H1 (cell line): ENCODE measurements around the gene RAB24. TPM values are rescaled to one million over a fixed set of nuclear protein-coding genes. Genes with fewer than 3 reads are reported as not detected.

Experiments
- CTCF ChIA-PET: fragments of 300-600 bp; sonication (Branson Sonifier 250); formaldehyde crosslinking; loops from one replicate; lab custom pipeline; 2021; ENCODE audit not compliant: partially characterized antibody; lab: Charles Lee
- POLR2A ChIA-PET: fragments of 300-600 bp; sonication (Branson Sonifier 250); formaldehyde crosslinking; loops from one replicate; lab custom pipeline; 2021; ENCODE audit warnings: inconsistent platforms; ENCODE audit not compliant: partially characterized antibody; lab: Charles Lee
- DNase-seq, 2 experiments: peaks; one replicate each; pipeline versions ENCODE4 v3.0.0 to v3.0.0-alpha.2; 2010 to 2022; ENCODE audit warnings: low spot score in 2 of 2, low read depth in 1 of 2, mixed read lengths in 1 of 2
- FAIRE-seq: peaks from 2 replicates; lab custom pipeline; 2011; peaks lifted over from hg19 to GRCh38; lab: Jason Lieb, UNC
- H2AFZ ChIP-seq: 2 replicates; pipeline ENCODE4 v1.8.1; 2012; ENCODE audit warnings: low read length, inconsistent platforms
- H2AK5ac ChIP-seq: 2 replicates; pipeline ENCODE4 v1.6.1; 2013; ENCODE audit warnings: low read depth, low read length
- H2BK120ac ChIP-seq: replicated peaks from 2 replicates; pipeline ENCODE3; 2013; ENCODE audit warnings: low read depth, low read length, inconsistent platforms
- H2BK12ac ChIP-seq: 2 replicates; pipeline ENCODE4 v1.6.1; 2013; ENCODE audit warnings: low read depth, low read length
- H2BK15ac ChIP-seq: 2 replicates; pipeline ENCODE4 v1.6.1; 2013; ENCODE audit warnings: low read length
- H2BK20ac ChIP-seq: 2 replicates; pipeline ENCODE4 v1.6.1; 2013; ENCODE audit warnings: low read length
- H2BK5ac ChIP-seq: 2 replicates; pipeline ENCODE4 v1.6.1; 2013; ENCODE audit warnings: low read depth, low read length
- H3K14ac ChIP-seq: 2 replicates; pipeline ENCODE4 v1.6.1; 2013; ENCODE audit warnings: inconsistent platforms; ENCODE audit not compliant: insufficient read length
- H3K18ac ChIP-seq: 2 replicates; pipeline ENCODE4 v1.6.1; 2013; ENCODE audit warnings: low read length; ENCODE audit errors: extremely low read depth
- H3K23ac ChIP-seq: 2 replicates; pipeline ENCODE4 v1.6.1; 2013; ENCODE audit warnings: inconsistent platforms; ENCODE audit not compliant: insufficient read length
- H3K23me2 ChIP-seq: 2 replicates; pipeline ENCODE4 v1.6.1; 2013; ENCODE audit warnings: low read depth, low read length
- H3K27ac ChIP-seq: 2 replicates; pipeline ENCODE4 v1.6.1; 2011; ENCODE audit warnings: low read depth, low read length, inconsistent platforms
- H3K27me3 ChIP-seq, 4 experiments: replicated peaks in 1 of 4; 1 replicate in 1 of 4; 2 replicates in 3 of 4; pipeline versions ENCODE4 v1.6.1 to v1.8.1; 2011 to 2013; ENCODE audit warnings: low read length in 3 of 4, mild to moderate bottlenecking in 3 of 4, inconsistent platforms in 2 of 4, mixed read lengths in 2 of 4, moderate library complexity in 1 of 4; ENCODE audit not compliant: control insufficient read depth in 3 of 4, insufficient read depth in 3 of 4; ENCODE audit errors: extremely low read depth in 1 of 4
- H3K36me3 ChIP-seq, 4 experiments: 2 replicates each; pipeline versions ENCODE4 v1.6.1 to v1.8.1; 2011 to 2013; ENCODE audit warnings: mild to moderate bottlenecking in 4 of 4, low read length in 3 of 4, moderate library complexity in 2 of 4, control low read depth in 1 of 4, inconsistent platforms in 1 of 4; ENCODE audit not compliant: insufficient read depth in 4 of 4, control insufficient read depth in 2 of 4
- H3K4ac ChIP-seq: replicated peaks from 2 replicates; pipeline ENCODE3; 2013; ENCODE audit warnings: low read length, low read depth, mixed read lengths, inconsistent platforms; ENCODE audit not compliant: insufficient read length
- H3K4me1 ChIP-seq, 4 experiments: replicated peaks in 1 of 4; 1 replicate in 1 of 4; 2 replicates in 3 of 4; pipeline versions ENCODE4 v1.6.1 to v1.8.1; 2011 to 2013; ENCODE audit warnings: low read length in 3 of 4, inconsistent platforms in 2 of 4, mixed read lengths in 1 of 4; ENCODE audit not compliant: insufficient read depth in 4 of 4, control insufficient read depth in 3 of 4
- H3K4me2 ChIP-seq, 2 experiments: 2 replicates each; pipeline versions ENCODE4 v1.6.1 to v1.8.1; 2011 to 2013; ENCODE audit warnings: low read depth in 2 of 2, low read length in 2 of 2, control low read depth in 1 of 2, inconsistent platforms in 1 of 2, mild to moderate bottlenecking in 1 of 2; ENCODE audit not compliant: insufficient read depth in 1 of 2
- H3K4me3 ChIP-seq, 4 experiments: fragments of 200-600, 300-600 bp in 1 of 4; sonication (generic), shearing (Covaris generic), sonication (Bioruptor Twin) in 1 of 4; 2 replicates each; pipeline versions ENCODE4 v1.5.1 to v1.8.1; 2011 to 2016; ENCODE audit warnings: low read length in 4 of 4, low read depth in 3 of 4, control low read depth in 2 of 4, inconsistent platforms in 2 of 4, mild to moderate bottlenecking in 2 of 4, mixed read lengths in 1 of 4, moderate library complexity in 1 of 4; ENCODE audit not compliant: insufficient read depth in 2 of 4; ENCODE audit errors: extremely low read depth in 1 of 4
- H3K56ac ChIP-seq: replicated peaks from 2 replicates; pipeline ENCODE3; 2013; ENCODE audit warnings: low read depth, mild to moderate bottlenecking, mixed read lengths, low read length, inconsistent platforms; ENCODE audit not compliant: insufficient read length
- H3K79me1 ChIP-seq: 2 replicates; pipeline ENCODE4 v1.6.1; 2013; ENCODE audit warnings: low read depth, low read length, control low read depth
- H3K79me2 ChIP-seq, 2 experiments: 2 replicates each; pipeline versions ENCODE4 v1.6.1 to v1.8.1; 2012 to 2013; ENCODE audit warnings: low read length in 2 of 2, mild to moderate bottlenecking in 2 of 2, inconsistent platforms in 1 of 2; ENCODE audit not compliant: insufficient read depth in 2 of 2, control insufficient read depth in 1 of 2
- H3K9ac ChIP-seq, 4 experiments: replicated peaks in 1 of 4; 1 replicate in 1 of 4; 2 replicates in 3 of 4; pipeline versions ENCODE4 v1.6.1 to v1.8.1; 2011 to 2013; ENCODE audit warnings: low read depth in 3 of 4, low read length in 3 of 4, control low read depth in 2 of 4, mild to moderate bottlenecking in 2 of 4, moderate library complexity in 2 of 4, inconsistent platforms in 1 of 4; ENCODE audit errors: extremely low read depth in 1 of 4
- H3K9me3 ChIP-seq, 2 experiments: 2 replicates each; pipeline versions ENCODE4 v1.6.1 to v1.8.1; 2012 to 2013; ENCODE audit warnings: mild to moderate bottlenecking in 2 of 2, moderate library complexity in 2 of 2, control low read depth in 1 of 2, inconsistent platforms in 1 of 2, low read depth in 1 of 2, low read length in 1 of 2, mixed read lengths in 1 of 2; ENCODE audit not compliant: insufficient read depth in 2 of 2
- H4K20me1 ChIP-seq, 2 experiments: replicated peaks in 1 of 2; 2 replicates each; pipeline versions ENCODE3 to v1.8.1; 2011 to 2013; ENCODE audit warnings: inconsistent platforms in 2 of 2, low read length in 2 of 2, mild to moderate bottlenecking in 1 of 2; ENCODE audit not compliant: insufficient read depth in 2 of 2, control insufficient read depth in 1 of 2
- H4K5ac ChIP-seq: 2 replicates; pipeline ENCODE4 v1.6.1; 2013; ENCODE audit warnings: low read length, low read depth, mixed read lengths, inconsistent platforms; ENCODE audit not compliant: insufficient read length
- H4K8ac ChIP-seq: 2 replicates; pipeline ENCODE4 v1.8.0; 2013; ENCODE audit warnings: mild to moderate bottlenecking, moderate library complexity, low read length, inconsistent platforms; ENCODE audit not compliant: insufficient read depth; ENCODE audit errors: extremely low read depth
- H4K91ac ChIP-seq: replicated peaks from 2 replicates; pipeline ENCODE3; 2013; ENCODE audit warnings: low read length, mixed read lengths, inconsistent platforms; ENCODE audit not compliant: insufficient read length
- BRCA1 ChIP-seq: IDR thresholded peaks from 2 replicates; pipeline ENCODE4 v1.6.1; 2012; ENCODE audit warnings: low read depth, low read length, improper control_type of control experiment
- EP300 ChIP-seq, 2 experiments: IDR thresholded peaks; 1 replicate in 1 of 2; 2 replicates in 1 of 2; pipeline ENCODE4 v1.6.1; 2011 to 2012; ENCODE audit warnings: low read depth in 2 of 2, low read length in 2 of 2, mild to moderate bottlenecking in 2 of 2, borderline replicate concordance in 1 of 2, inconsistent platforms in 1 of 2, moderate library complexity in 1 of 2
- GABPA ChIP-seq: IDR thresholded peaks from 2 replicates; pipeline ENCODE4 v1.6.1; 2011; ENCODE audit warnings: mild to moderate bottlenecking, low read length, moderate library complexity, borderline replicate concordance; ENCODE audit not compliant: insufficient read depth
- KDM1A ChIP-seq: fragments of 200-600, 300-600 bp; sonication (generic); IDR thresholded peaks from 2 replicates; pipeline ENCODE4 v1.7.1; 2016; ENCODE audit warnings: mild to moderate bottlenecking, low read length, borderline replicate concordance
- RFX5 ChIP-seq: IDR thresholded peaks from 2 replicates; pipeline ENCODE4 v1.6.1; 2011; ENCODE audit warnings: low read depth, low read length, improper control_type of control experiment, borderline replicate concordance
- SP1 ChIP-seq: IDR thresholded peaks from 2 replicates; pipeline ENCODE4 v1.6.1; 2011; ENCODE audit warnings: low read depth, low read length
- TCF12 ChIP-seq: IDR thresholded peaks from 2 replicates; pipeline ENCODE4 v1.6.1; 2011; ENCODE audit warnings: low read depth, mild to moderate bottlenecking, low read length
- TEAD4 ChIP-seq: IDR thresholded peaks from 2 replicates; pipeline ENCODE4 v1.6.1; 2012; ENCODE audit warnings: low read depth, low read length, inconsistent platforms, mixed read lengths
- USF2 ChIP-seq: IDR thresholded peaks from 2 replicates; pipeline ENCODE4 v1.6.1; 2011; ENCODE audit warnings: low read length, improper control_type of control experiment
- YY1 ChIP-seq: IDR thresholded peaks from 2 replicates; pipeline ENCODE4 v1.6.1; 2011; ENCODE audit warnings: low read depth, mild to moderate bottlenecking, low read length
- WGBS, 2 experiments: shearing (Covaris generic) in 1 of 2; methylation state at CpG; one replicate each; pipeline versions ENCODE4 v1.1.6 to v1.1.7; 2013 to 2015; ENCODE audit warnings: low lambda C conversion rate in 2 of 2, mixed read lengths in 2 of 2, inconsistent platforms in 1 of 2, low coverage in 1 of 2, missing lambda C conversion rate in 1 of 2; ENCODE audit not compliant: insufficient replicate concordance in 2 of 2, insufficient coverage in 1 of 2, insufficient read length in 1 of 2; ENCODE audit errors: extremely low coverage in 1 of 2, missing lambda C conversion rate in 1 of 2; 5-methylcytosine and 5-hydroxymethylcytosine counted together
- polyA plus RNA-seq, 7 experiments: library from polyadenylated mRNA; depleted of rRNA in 3 of 7; stranded (reverse) in 5 of 7; unstranded in 2 of 7; fragments of >200 nt in 5 of 7; fragments of 200-250 nt in 2 of 7; gene quantifications; 1 replicate in 5 of 7; 2 replicates in 1 of 7; 4 replicates in 1 of 7; pipeline versions ENCODE4 v1.2.1 to v1.2.3, GENCODE V29; 2011 to 2013; ENCODE audit warnings: missing spikeins in 2 of 7, mixed read lengths in 2 of 7
- total RNA-seq: library from RNA; stranded (reverse); fragmentation: NEBNext Ultra II Directional; extraction: Animal tissue kit (Norgen Biotek cat#: 25700); gene quantifications from 2 replicates; pipeline ENCODE4 v1.2.1, GENCODE V29; 2021

RAB24 gene
- total and polyA plus RNA-seq, 2 of the 8 experiments (the other 6 are each of a cell fraction or from before 2014, with no cell fraction given): 18.8 to 33.8 TPM

GRCh38 chr5:177276886-177277285 is 26.6 kb downstream of the RAB24 start:
- no peak for FAIRE-seq
- no peaks in the 10 kb centered on the region for H3K27me3 ChIP-seq
- TF ChIP-seq TCF12 (no peak), USF2 (no peak), YY1 (no peak), TEAD4 (no peak), KDM1A (no peak), BRCA1 (no peak), RFX5 (no peak), SP1 (no peak), GABPA (no peak), EP300 (IDR thresholded peaks at IDR 0.05; ENCODE audit: borderline replicate concordance in 1 of 2, low read depth in 2 of 2, low read length in 2 of 2) (no peak)

More at GRCh38 chr5:177276886-177277285, 26.6 kb downstream of the RAB24 start:
- no peaks in the 10 kb centered on the region for H3K9me3 ChIP-seq
- H2BK12ac ChIP-seq: no peak overlapping the region
- H2BK20ac ChIP-seq: no peak overlapping the region
- no peak overlapping the region for H3K56ac ChIP-seq
- H3K4me3 ChIP-seq: no peak overlapping the region
- H2BK15ac ChIP-seq: no peak overlapping the region
- ChIA-PET CTCF (interaction anchor here (0.6 to 1.0 kb wide), 4 partner anchors 18 to 43 kb away, joined by 3 to 4 read pairs (median 3); no protein-coding TSS in a partner anchor), POLR2A (interaction anchor here (0.7 kb wide), 1 partner anchor 129 kb away, joined by 4 read pairs; no protein-coding TSS in a partner anchor)
- no peak overlapping the region for H4K91ac ChIP-seq
- no peak overlapping the region for H3K14ac ChIP-seq
- no peak overlapping the region for H4K5ac ChIP-seq
- H3K9ac ChIP-seq: no peak overlapping the region
- H3K36me3 ChIP-seq: peaks cover 19 to 89% (median 56%) of the 10 kb centered on the region in 4 experiments
- peaks cover 0 to 3% of the 10 kb centered on the region in 2 experiments for H4K20me1 ChIP-seq
- H3K79me2 ChIP-seq: no peaks in the 10 kb centered on the region
- H3K4me2 ChIP-seq: no peak overlapping the region
- H3K4me1 ChIP-seq: no peaks in the 10 kb centered on the region
- no peak overlapping the region for H3K4ac ChIP-seq
- no peak overlapping the region for H2AK5ac ChIP-seq
- WGBS, 2 experiments: 91% methylated on average over 1 of the region's 1 CpG; no CpG with 5 or more reads in 1 of the 2 experiments
- H3K27ac ChIP-seq: no peak overlapping the region
- H4K8ac ChIP-seq: no peak overlapping the region
- H3K79me1 ChIP-seq: no peaks in the 10 kb centered on the region
- no peak overlapping the region for H2AFZ ChIP-seq
- no peaks in the 10 kb centered on the region for H3K23me2 ChIP-seq
- H2BK120ac ChIP-seq: no peak overlapping the region
- DNase-seq: no peak
- no peak overlapping the region for H3K23ac ChIP-seq
- no peak overlapping the region for H2BK5ac ChIP-seq
- H3K18ac ChIP-seq: no peak overlapping the region
